ENCODE data around the gene CLCNKB.
"Not testable (repeated sequence)": the region's sequence is repeated elsewhere in the genome, so short reads cannot be mapped to it uniquely, and the experiment has no call there.

GRCh38 chr1:16057314-16057915 lies 13.8 kb downstream of the CLCNKB start:
- not testable (repeated sequence) for TF ChIP-seq POLR2A (IDR thresholded peaks at IDR 0.05; ENCODE audit: low read depth, low read length); POLR2AphosphoS5 (IDR thresholded peaks at IDR 0.05; ENCODE audit: low read depth, low read length); TAF1 (IDR thresholded peaks at IDR 0.05; ENCODE audit: borderline replicate concordance, low read depth, low read length)

All from GM12892 (cell line).